B cell (primary cell): ENCODE results near the gene ATP11C.

ENCODE experiments used
- EZH2 ChIP-seq: IDR thresholded peaks from 2 replicates; pipeline ENCODE4 v1.6.1; 2012; ENCODE audit warnings: borderline replicate concordance, low read depth, mild to moderate bottlenecking, moderate library complexity, low read length; ENCODE audit not compliant: insufficient read depth, poor library complexity, severe bottlenecking
- TF ChIP-seq, protein P1 (sequence below): fragments of 200-600 bp; IDR thresholded peaks from one replicate; pipeline ENCODE4 v1.8.0; 2022; ENCODE audit warnings: antibody characterized with exemption, mild to moderate bottlenecking

GRCh38 chrX:139929876-139930275 is 3.0 kb downstream of the ATP11C start:
- TF ChIP-seq, protein P1, sequence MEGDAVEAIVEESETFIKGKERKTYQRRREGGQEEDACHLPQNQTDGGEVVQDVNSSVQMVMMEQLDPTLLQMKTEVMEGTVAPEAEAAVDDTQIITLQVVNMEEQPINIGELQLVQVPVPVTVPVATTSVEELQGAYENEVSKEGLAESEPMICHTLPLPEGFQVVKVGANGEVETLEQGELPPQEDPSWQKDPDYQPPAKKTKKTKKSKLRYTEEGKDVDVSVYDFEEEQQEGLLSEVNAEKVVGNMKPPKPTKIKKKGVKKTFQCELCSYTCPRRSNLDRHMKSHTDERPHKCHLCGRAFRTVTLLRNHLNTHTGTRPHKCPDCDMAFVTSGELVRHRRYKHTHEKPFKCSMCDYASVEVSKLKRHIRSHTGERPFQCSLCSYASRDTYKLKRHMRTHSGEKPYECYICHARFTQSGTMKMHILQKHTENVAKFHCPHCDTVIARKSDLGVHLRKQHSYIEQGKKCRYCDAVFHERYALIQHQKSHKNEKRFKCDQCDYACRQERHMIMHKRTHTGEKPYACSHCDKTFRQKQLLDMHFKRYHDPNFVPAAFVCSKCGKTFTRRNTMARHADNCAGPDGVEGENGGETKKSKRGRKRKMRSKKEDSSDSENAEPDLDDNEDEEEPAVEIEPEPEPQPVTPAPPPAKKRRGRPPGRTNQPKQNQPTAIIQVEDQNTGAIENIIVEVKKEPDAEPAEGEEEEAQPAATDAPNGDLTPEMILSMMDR, result no peak
- TF ChIP-seq EZH2, result no peak
